Colonic mucosa (tissue), 4 donors: ENCODE results near the gene NUDT15. TPM values are rescaled to one million over a fixed set of nuclear protein-coding genes. Genes with fewer than 3 reads are reported as not detected.

Source experiments
- DNase-seq: peaks from one replicate; pipeline ENCODE4 v3.0.0-alpha.2; 2020
- H3K27ac ChIP-seq: fragments of 200-600 bp; one replicate; pipeline ENCODE4 v1.8.0; 2021
- H3K27me3 ChIP-seq: fragments of 200-600 bp; one replicate; pipeline ENCODE4 v1.8.0; 2021
- H3K36me3 ChIP-seq: fragments of 200-600 bp; one replicate; pipeline ENCODE4 v1.8.0; 2021
- H3K4me1 ChIP-seq: fragments of 200-600 bp; one replicate; pipeline ENCODE4 v1.8.0; 2021; ENCODE audit warnings: mild to moderate bottlenecking
- H3K4me3 ChIP-seq: fragments of 200-600 bp; one replicate; pipeline ENCODE4 v1.8.0; 2021
- H3K9ac ChIP-seq, 2 donors: one replicate each; pipeline ENCODE4 v1.7.0; 2013; ENCODE audit warnings: control low read depth in 2 of 2, low read depth in 2 of 2, low read length in 2 of 2
- H3K9me3 ChIP-seq: fragments of 200-600 bp; one replicate; pipeline ENCODE4 v1.8.0; 2021
- CTCF ChIP-seq: fragments of 200-600 bp; IDR thresholded peaks from one replicate; pipeline ENCODE4 v1.8.0; 2022; ENCODE audit warnings: antibody characterized with exemption, mild to moderate bottlenecking
- intact Hi-C: fragments of 100-400 bp; cut with DNase I; formaldehyde crosslinking; loops from one replicate; pipeline ENCODE4 v1.14.1; 2022
- total RNA-seq, 2 donors: library from RNA; stranded (reverse); fragmentation: NEBNext Ultra II Directional in 1 of 2; extraction: Animal tissue kit (Norgen Biotek cat#: 25700) in 1 of 2; gene quantifications; one replicate each; pipeline ENCODE4 v1.2.1, GENCODE V29; 2021
- donor health status: healthy.
- donor health status: DM: no; HTN: no; CAD: no.
- donor health status: DM: no; HTN: no; CAD: no.

Gene NUDT15
- total RNA-seq, 2 donors from 2014 or later: 24.5 to 43.8 TPM

DNA sequence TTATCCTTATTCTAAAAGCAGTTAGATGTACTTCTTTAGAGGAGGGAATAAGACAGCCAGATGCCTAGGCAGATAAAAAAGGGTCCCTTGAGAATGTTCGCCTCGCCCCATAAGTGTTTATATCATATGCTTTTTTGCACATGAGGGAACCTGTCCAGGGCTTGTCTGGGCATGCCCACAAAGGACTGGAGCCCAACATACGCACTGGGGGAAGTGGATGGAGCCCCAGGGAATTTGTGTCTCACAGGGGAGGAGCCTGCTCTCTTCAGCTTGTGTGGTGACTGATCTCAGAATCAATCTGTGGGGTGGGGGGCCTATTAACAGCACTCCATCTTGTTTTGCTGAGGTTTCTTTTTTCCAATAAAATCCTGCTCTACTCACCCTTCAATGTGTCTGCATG lies 34.8 kb downstream of the NUDT15 start:
- no peak for DNase-seq
- Histone ChIP-seq H3K36me3 (peaks cover 14% of the 10 kb centered on the region), H3K9me3 (no peaks in the 10 kb centered on the region), H3K27me3 (no peaks in the 10 kb centered on the region), H3K4me3 (no peak overlapping the region), H3K4me1 (no peaks in the 10 kb centered on the region), H3K9ac (no peak overlapping the region), H3K27ac (no peak overlapping the region)
- TF ChIP-seq CTCF: no peak
- intact Hi-C loops: no loop called here

- H3K9ac ChIP-seq: no peak overlapping the region
- H3K9me3 ChIP-seq: no peaks in the 10 kb centered on the region
- H3K4me1 ChIP-seq: no peaks in the 10 kb centered on the region
- no peaks in the 10 kb centered on the region for H3K27me3 ChIP-seq
- no peak overlapping the region for H3K4me3 ChIP-seq
- H3K27ac ChIP-seq: no peak overlapping the region
- peaks cover 14% of the 10 kb centered on the region for H3K36me3 ChIP-seq
- TF ChIP-seq CTCF: no peak
- intact Hi-C loops: no loop called here
- DNase-seq: no peak
These were observed 35.3 kb downstream of the NUDT15 start for GRCh38 chr13:48072787-48073186.

GRCh38 chr13:48074006-48074405 lies 36.5 kb downstream of the NUDT15 start:
- no peaks in the 10 kb centered on the region for H3K9me3 ChIP-seq

GRCh38 chr13:48078251-48078656 lies 40.7 kb downstream of the NUDT15 start:
- peaks cover 24% of the 10 kb centered on the region for H3K36me3 ChIP-seq
- H3K4me3 ChIP-seq: no peak overlapping the region
- no peaks in the 10 kb centered on the region for H3K4me1 ChIP-seq
- TF ChIP-seq CTCF: no peak
- no peak for DNase-seq
- no peaks in the 10 kb centered on the region for H3K27me3 ChIP-seq
- H3K9ac ChIP-seq: no peak overlapping the region
- H3K27ac ChIP-seq: no peak overlapping the region
- intact Hi-C loops: no loop called here
- no peaks in the 10 kb centered on the region for H3K9me3 ChIP-seq

More at GRCh38 chr13:48074006-48074405, 36.5 kb downstream of the NUDT15 start:
- intact Hi-C loops: no loop called here
- TF ChIP-seq CTCF: no peak
- no peaks in the 10 kb centered on the region for H3K4me1 ChIP-seq
- DNase-seq: no peak
- no peak overlapping the region for H3K27ac ChIP-seq
- peaks cover 14% of the 10 kb centered on the region for H3K36me3 ChIP-seq
- no peak overlapping the region for H3K4me3 ChIP-seq
- H3K9ac ChIP-seq: no peak overlapping the region
- H3K27me3 ChIP-seq: no peaks in the 10 kb centered on the region

GRCh38 chr13:48081739-48082138 lies 44.2 kb downstream of the NUDT15 start:
- Histone ChIP-seq H3K36me3 (peaks cover 15% of the 10 kb centered on the region), H3K4me3 (no peak overlapping the region), H3K9ac (no peak overlapping the region), H3K27ac (no peak overlapping the region), H3K9me3 (no peaks in the 10 kb centered on the region), H3K4me1 (no peaks in the 10 kb centered on the region), H3K27me3 (no peaks in the 10 kb centered on the region)
- intact Hi-C loops: no loop called here
- no peak for TF ChIP-seq CTCF
- DNase-seq: no peak

GRCh38 chr13:48086272-48086671 lies 48.7 kb downstream of the NUDT15 start:
- H3K36me3 ChIP-seq: no peaks in the 10 kb centered on the region
- no peak for TF ChIP-seq CTCF
- intact Hi-C loops: no loop called here

More at GRCh38 chr13:48086272-48086671, 48.7 kb downstream of the NUDT15 start:
- H3K27ac ChIP-seq: no peak overlapping the region
- no peaks in the 10 kb centered on the region for H3K9me3 ChIP-seq
- no peaks in the 10 kb centered on the region for H3K4me1 ChIP-seq
- no peak for DNase-seq
- no peak overlapping the region for H3K9ac ChIP-seq
- no peaks in the 10 kb centered on the region for H3K27me3 ChIP-seq
- no peak overlapping the region for H3K4me3 ChIP-seq
